Adrenal gland (tissue), 12 donors: ENCODE measurements around the gene KDM4C. TPM values are rescaled to one million over a fixed set of nuclear protein-coding genes. Genes with fewer than 3 reads are reported as not detected.

Experiments
- DNase-seq, 7 donors: peaks; one replicate each; pipeline ENCODE4 v3.0.0-alpha.2; 2019 to 2020
- H3K27ac ChIP-seq, 5 donors: fragments of 200-600 bp; sonication (generic) in 4 of 5; 1 replicate in 3 of 5; 2 replicates in 2 of 5; pipeline versions ENCODE4 v1.5.1 to v1.8.0; 2016 to 2020; ENCODE audit warnings: mild to moderate bottlenecking in 1 of 5
- H3K27me3 ChIP-seq: fragments of 200-600 bp; 2 replicates; pipeline ENCODE4 v1.8.0; 2021
- H3K36me3 ChIP-seq, 2 donors: fragments of 200-600 bp; replicated peaks in 1 of 2; 1 replicate in 1 of 2; 2 replicates in 1 of 2; pipeline versions ENCODE4 v1.5.1 to v1.8.0; 2018 to 2022
- H3K4me1 ChIP-seq, 2 donors: fragments of 200-600 bp; replicated peaks in 1 of 2; 1 replicate in 1 of 2; 2 replicates in 1 of 2; pipeline versions ENCODE4 v1.5.1 to v1.8.0; 2018 to 2021
- H3K4me3 ChIP-seq, 4 donors: fragments of 200-600 bp; sonication (generic) in 3 of 4; one replicate each; pipeline ENCODE4 v1.5.1; 2016 to 2018
- H3K9me3 ChIP-seq, 3 donors: fragments of 200-600 bp; sonication (generic) in 1 of 3; replicated peaks in 1 of 3; 1 replicate in 2 of 3; 2 replicates in 1 of 3; pipeline versions ENCODE4 v1.5.1 to v1.8.0; 2016 to 2021
- POLR2A ChIP-seq, 2 donors: fragments of 450-650 bp; IDR thresholded peaks; one replicate each; pipeline ENCODE4 v1.6.1; 2017; ENCODE audit warnings: antibody characterized with exemption in 2 of 2, mild to moderate bottlenecking in 2 of 2, moderate library complexity in 1 of 2
- WGBS, 4 donors: extraction: QIAGEN DNeasy Blood & Tissue Kit in 2 of 4; methylation state at CpG; one replicate each; pipeline versions ENCODE4 v1.1.5 to v1.1.7; 2013 to 2017; 5-methylcytosine and 5-hydroxymethylcytosine counted together
- intact Hi-C, 2 donors: fragments of 100-400 bp; cut with DNase I; formaldehyde crosslinking; loops; one replicate each; pipeline versions ENCODE4 v1.14.1 to v1.15.0; 2022 to 2023
- polyA plus RNA-seq, 3 donors: library from polyadenylated mRNA; stranded (reverse); fragments of 200-250 nt in 2 of 3; fragments of 350-450 nt in 1 of 3; fragmentation: Illumina TruSeq in 1 of 3; extraction: RNeasy Lipid Tissue Mini Kit (QIAGEN cat#74804) in 1 of 3; gene quantifications; one replicate each; pipeline ENCODE4 v1.2.3, GENCODE V29; 2013 to 2014
- total RNA-seq, 9 donors: library from RNA; depleted of rRNA in 4 of 9; stranded (reverse); fragments of >200 nt in 4 of 9; fragments of 120-200 nt in 1 of 9; fragmentation: NEBNext Ultra II Directional in 1 of 9; extraction: Animal tissue kit (Norgen Biotek cat#: 25700) in 1 of 9; gene quantifications; one replicate each; pipeline versions ENCODE4 v1.1.0 to v1.2.4, GENCODE V29; 2013 to 2023
- TF ChIP-seq, protein P1 (sequence below), 6 experiments: fragments of 450-650 bp in 4 of 6; fragments of 200-600 bp in 2 of 6; sonication (generic) in 1 of 6; IDR thresholded peaks; 1 replicate in 5 of 6; 2 replicates in 1 of 6; pipeline versions ENCODE4 v1.5.1 to v1.8.0; 2016 to 2021; ENCODE audit warnings: antibody characterized with exemption in 6 of 6, mild to moderate bottlenecking in 2 of 6, moderate library complexity in 1 of 6
- donor health status: healthy with polysubstance abuse.
- donor health status: Bipolar disorder and iron deficiency.
- donor health status: DM: yes; HTN: yes; CAD: no.
- donor health status: DM: no; HTN: no; CAD: no.
- donor health status: DM: no; HTN: no; CAD: no.
- donor health status: DM: yes; HTN: yes; CAD: no.

Gene KDM4C
- total and polyA plus RNA-seq, 12 donors: 7.9 to 33.4 (median 23.3) TPM

DNA sequence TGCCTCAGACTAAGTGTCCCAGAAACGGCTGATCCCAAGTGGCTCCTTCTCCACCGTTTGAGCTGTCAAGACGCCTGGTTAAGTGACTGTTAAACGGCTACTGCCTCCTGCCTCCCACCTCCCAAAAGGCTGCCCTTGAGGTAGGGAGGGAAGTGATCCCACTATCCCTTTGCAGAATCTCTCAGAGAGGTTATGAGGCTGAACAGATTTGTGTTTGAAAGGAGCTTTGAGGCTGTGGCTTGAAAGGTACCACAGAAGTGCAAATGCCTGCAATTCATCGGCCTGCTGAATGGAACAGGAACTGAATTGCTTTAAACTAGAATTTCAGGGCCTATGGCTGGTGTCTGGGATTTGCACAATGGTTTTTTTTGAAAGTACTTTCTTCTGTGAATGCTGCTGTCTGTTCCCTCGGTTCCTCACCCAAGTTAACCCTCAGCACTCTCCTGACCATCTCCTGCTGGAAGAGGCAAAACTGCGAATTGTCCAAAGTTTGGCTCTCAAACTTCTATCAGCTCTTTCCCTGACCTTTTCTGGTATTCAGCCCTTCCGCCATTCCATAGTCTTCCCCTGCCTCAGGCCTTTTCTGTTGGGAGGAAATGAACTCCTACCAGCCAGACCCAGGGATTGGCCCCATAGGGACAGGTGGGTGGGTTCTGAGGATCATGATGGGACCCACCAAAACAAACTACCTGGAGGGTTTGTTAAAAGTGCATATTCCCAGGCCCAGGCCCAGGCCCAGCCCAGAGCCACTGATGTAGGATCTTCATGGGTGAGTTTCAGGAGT, 453.3 kb downstream of the KDM4C start:
- Histone ChIP-seq H3K4me1 (no peaks in the 10 kb centered on the region), H3K4me3 (no peak overlapping the region), H3K27ac (no peak overlapping the region), H3K36me3 (no peaks in the 10 kb centered on the region), H3K9me3 (no peaks in the 10 kb centered on the region), H3K27me3 (no peaks in the 10 kb centered on the region)
- intact Hi-C loops: no loop called here
- no peak for TF ChIP-seq POLR2A (IDR thresholded peaks at IDR 0.05)
- TF ChIP-seq, protein P1, sequence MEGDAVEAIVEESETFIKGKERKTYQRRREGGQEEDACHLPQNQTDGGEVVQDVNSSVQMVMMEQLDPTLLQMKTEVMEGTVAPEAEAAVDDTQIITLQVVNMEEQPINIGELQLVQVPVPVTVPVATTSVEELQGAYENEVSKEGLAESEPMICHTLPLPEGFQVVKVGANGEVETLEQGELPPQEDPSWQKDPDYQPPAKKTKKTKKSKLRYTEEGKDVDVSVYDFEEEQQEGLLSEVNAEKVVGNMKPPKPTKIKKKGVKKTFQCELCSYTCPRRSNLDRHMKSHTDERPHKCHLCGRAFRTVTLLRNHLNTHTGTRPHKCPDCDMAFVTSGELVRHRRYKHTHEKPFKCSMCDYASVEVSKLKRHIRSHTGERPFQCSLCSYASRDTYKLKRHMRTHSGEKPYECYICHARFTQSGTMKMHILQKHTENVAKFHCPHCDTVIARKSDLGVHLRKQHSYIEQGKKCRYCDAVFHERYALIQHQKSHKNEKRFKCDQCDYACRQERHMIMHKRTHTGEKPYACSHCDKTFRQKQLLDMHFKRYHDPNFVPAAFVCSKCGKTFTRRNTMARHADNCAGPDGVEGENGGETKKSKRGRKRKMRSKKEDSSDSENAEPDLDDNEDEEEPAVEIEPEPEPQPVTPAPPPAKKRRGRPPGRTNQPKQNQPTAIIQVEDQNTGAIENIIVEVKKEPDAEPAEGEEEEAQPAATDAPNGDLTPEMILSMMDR (IDR thresholded peaks at IDR 0.05): no peak
- no peak for DNase-seq
- 73 to 77% (median 75%) methylated on average over 8 of the region's 8 CpGs for WGBS, 4 donors

DNA sequence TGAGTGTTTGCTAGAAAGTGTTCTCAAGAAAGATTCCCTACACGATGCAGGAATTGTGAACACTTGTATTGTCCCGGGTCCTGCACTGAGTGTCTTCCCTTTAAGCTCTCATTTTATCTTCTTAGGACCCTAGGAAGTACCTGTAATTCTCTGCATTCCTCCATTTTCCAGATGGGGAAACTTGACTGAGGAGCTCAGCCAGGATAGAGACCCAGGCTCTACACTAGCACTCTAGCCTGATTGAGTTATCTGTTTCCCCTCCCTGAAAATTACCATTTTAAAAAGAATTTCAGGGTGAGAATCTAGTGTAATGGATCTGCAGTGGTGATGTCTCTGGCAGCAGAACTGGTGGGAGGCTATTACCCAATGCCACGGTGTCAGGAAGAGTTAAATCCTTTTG, 453.9 kb downstream of the KDM4C start:
- TF ChIP-seq, protein P1 (IDR thresholded peaks at IDR 0.05): no peak
- TF ChIP-seq POLR2A (IDR thresholded peaks at IDR 0.05): no peak
- 77 to 97% (median 85%) methylated on average over 3 of the region's 3 CpGs for WGBS, 4 donors
- H3K27me3 ChIP-seq: no peaks in the 10 kb centered on the region
- no peak overlapping the region for H3K27ac ChIP-seq
- H3K4me1 ChIP-seq: no peaks in the 10 kb centered on the region
- intact Hi-C loops: no loop called here
- no peak for DNase-seq
- H3K36me3 ChIP-seq: no peaks in the 10 kb centered on the region
- H3K4me3 ChIP-seq: no peak overlapping the region
- no peaks in the 10 kb centered on the region for H3K9me3 ChIP-seq

DNA sequence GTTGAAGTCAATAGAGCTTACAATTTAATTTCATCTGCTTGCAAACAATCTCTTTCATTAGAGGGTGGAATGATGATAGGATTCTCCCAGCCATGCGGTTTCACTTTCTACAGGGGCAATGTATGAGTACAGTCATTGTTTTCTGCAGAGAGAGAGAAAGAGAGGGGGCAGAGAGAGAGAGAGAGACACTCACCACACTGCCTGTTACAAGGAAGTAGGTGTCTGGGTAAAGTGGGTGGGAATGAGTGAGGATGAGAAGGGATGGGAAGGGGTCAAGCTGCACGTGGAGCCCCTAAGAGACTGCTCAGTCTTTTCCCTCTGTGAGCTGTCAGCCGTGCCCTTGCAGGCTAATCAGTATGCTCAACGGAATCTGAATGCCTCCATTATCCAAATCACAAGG, 454.3 kb downstream of the KDM4C start:
- DNase-seq: no peak
- no peaks in the 10 kb centered on the region for H3K27me3 ChIP-seq
- H3K4me3 ChIP-seq: no peak overlapping the region
- 59 to 68% (median 67%) methylated on average over 4 of the region's 4 CpGs for WGBS, 4 donors
- intact Hi-C loops: no loop called here
- H3K9me3 ChIP-seq: no peaks in the 10 kb centered on the region
- H3K27ac ChIP-seq: no peak overlapping the region
- TF ChIP-seq, protein P1 (IDR thresholded peaks at IDR 0.05): no peak
- no peak for TF ChIP-seq POLR2A (IDR thresholded peaks at IDR 0.05)
- H3K4me1 ChIP-seq: no peaks in the 10 kb centered on the region
- no peaks in the 10 kb centered on the region for H3K36me3 ChIP-seq

DNA sequence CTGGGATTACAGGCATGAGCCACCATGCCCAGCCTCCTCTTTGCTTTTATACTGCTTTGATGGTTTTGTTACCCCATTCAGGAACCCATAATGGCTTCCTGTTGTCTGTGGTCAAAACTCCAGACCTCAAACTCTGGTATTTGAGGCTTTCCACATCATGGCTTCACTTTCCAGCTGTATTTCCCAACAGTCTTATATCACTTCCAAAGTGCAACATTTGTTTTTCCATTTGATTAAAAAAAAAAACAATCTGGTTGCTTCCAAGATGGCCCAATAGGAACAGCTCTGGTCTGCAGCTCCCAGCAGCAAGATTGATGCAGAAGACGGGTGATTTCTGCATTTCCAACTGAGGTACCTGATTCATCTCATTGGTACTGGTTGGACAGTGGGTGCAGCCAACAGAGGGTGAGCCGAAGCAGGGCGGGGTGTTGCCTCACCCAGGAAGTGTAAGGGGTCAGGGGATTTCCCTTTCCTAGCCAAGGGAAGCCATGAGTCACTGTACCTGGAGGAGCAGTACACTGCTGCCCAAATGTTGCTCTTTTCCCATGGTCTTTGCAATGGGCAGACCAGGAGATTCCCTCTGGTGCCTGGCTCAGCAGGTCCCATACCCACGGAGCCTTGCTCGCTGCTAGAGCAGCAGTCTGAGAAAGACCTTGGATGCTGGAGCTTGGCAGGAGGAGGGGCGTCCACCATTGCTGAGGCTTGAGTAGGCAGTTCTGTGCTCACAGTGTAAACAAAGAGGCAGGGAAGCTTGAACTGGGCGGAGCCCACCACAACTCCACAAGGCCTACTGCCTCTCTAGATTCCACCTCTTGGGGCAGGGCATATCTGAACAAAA, 458.4 kb downstream of the KDM4C start:
- Histone ChIP-seq H3K27ac (no peak overlapping the region), H3K9me3 (no peaks in the 10 kb centered on the region), H3K27me3 (no peaks in the 10 kb centered on the region), H3K4me3 (no peak overlapping the region), H3K4me1 (no peaks in the 10 kb centered on the region), H3K36me3 (no peaks in the 10 kb centered on the region)
- TF ChIP-seq POLR2A (IDR thresholded peaks at IDR 0.05): no peak
- TF ChIP-seq, protein P1 (IDR thresholded peaks at IDR 0.05): no peak
- intact Hi-C loops: no loop called here
- no peak for DNase-seq
- 35 to 60% (median 49%) methylated on average over 7 of the region's 7 CpGs for WGBS, 4 donors
